ENCODE results near the gene MMP24.

- TF ChIP-seq CTCF (conservative IDR thresholded peaks at IDR 0.05; ENCODE audit: low read length) = no peak
- no peak for TF ChIP-seq EZH2phosphoT487 (IDR thresholded peaks at IDR 0.05; ENCODE audit: borderline replicate concordance, low read depth, low read length)
Observed at GRCh38 chr20:35257175-35257909, 30.9 kb downstream of the MMP24 start.
